ENCODE results near the gene PDXK. TPM values are rescaled to one million over a fixed set of nuclear protein-coding genes. Genes with fewer than 3 reads are reported as not detected.

The PDXK gene
- polyA plus RNA-seq, 3 donors: 128 to 214 (median 210) TPM

DNA sequence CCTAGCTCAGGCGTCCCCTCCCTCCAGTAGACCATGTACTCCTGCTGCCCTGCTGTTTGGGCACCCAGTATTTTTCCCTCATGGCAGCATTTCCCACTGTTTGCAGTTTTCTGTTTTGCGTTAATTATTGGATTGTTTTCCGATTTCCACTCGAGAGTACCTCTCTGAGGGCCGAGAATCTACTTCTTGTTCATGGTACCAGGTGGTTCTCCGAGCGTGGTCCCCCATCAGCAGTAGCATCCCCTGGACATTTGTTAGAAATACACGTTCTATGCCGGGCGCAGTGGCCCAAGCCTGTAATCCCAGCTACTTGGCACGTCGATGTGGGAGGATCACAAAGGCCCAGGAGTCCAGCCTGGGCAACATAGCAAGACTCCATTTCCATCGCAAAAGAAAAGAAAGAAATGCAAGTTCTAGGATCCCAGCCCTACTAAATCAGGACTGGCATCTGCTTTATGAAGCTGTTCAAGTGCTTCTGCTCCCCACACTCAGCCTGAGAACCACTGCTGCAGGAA lies 71.1 kb downstream of the PDXK start:
- H3K27me3 ChIP-seq (ENCODE audit: control insufficient read depth in 2 of 2, insufficient read depth in 2 of 2, low read length in 2 of 2): no peaks in the 10 kb centered on the region
- peaks cover 0 to 34% of the 10 kb centered on the region in 2 donors for H3K36me3 ChIP-seq (replicated peaks in 1 of 2; ENCODE audit: control insufficient read depth in 1 of 2, insufficient read depth in 2 of 2, low read length in 2 of 2)
- Mint-ChIP-seq H3K27ac (peak overlapping the region; percentile 11 to 89 (median 84)), H3K9me3 (peaks cover 0 to 3% (median 0%) of the 10 kb centered on the region in 7 donors), H3K4me1 (peaks cover 18% of the 10 kb centered on the region), H3K27me3 (ENCODE audit: low read depth in 3 of 3) (peaks cover 0 to 4% (median 2%) of the 10 kb centered on the region in 3 donors), H3K4me3 (peak overlapping the region; percentile 86 to 91), H3K36me3 (peaks cover 21 to 33% of the 10 kb centered on the region in 2 donors)
- peak overlapping the region; percentile 87 for H2AFZ ChIP-seq (ENCODE audit: insufficient read depth, low read depth, low read length, poor library complexity, severe bottlenecking)
- H3K4me1 ChIP-seq (ENCODE audit: control insufficient read depth in 1 of 2, insufficient read depth in 2 of 2, low read length in 2 of 2): peaks cover 19 to 21% of the 10 kb centered on the region in 2 donors
- peak overlapping the region; percentile 73 for H3K9ac ChIP-seq (ENCODE audit: insufficient read depth, low read length, poor library complexity, severe bottlenecking)
- H3K4me2 ChIP-seq (replicated peaks; ENCODE audit: extremely low read depth, low read length, poor library complexity, severe bottlenecking): peak overlapping the region; percentile 94
- peaks cover 32% of the 10 kb centered on the region for H4K20me1 ChIP-seq (ENCODE audit: insufficient read depth, low read length)
- H3K4me3 ChIP-seq (replicated peaks in 1 of 3; ENCODE audit: low read depth in 2 of 3, low read length in 3 of 3): peak overlapping the region; percentile 59 to 80 (median 66)
- intact Hi-C loops (cut with micrococcal nuclease): no loop called here
- WGBS (ENCODE audit: insufficient coverage): 18% methylated on average over 13 of the region's 13 CpGs
- no peaks in the 10 kb centered on the region for H3K9me3 ChIP-seq (replicated peaks in 1 of 2; ENCODE audit: control insufficient read depth in 1 of 2, insufficient read depth in 1 of 2, low read length in 2 of 2)
- DNase-seq: no peak
- H3K79me2 ChIP-seq (ENCODE audit: insufficient read depth, low read length): peaks cover 29% of the 10 kb centered on the region
- peak overlapping the region in 1 of 2 donors; percentile 82 for H3K27ac ChIP-seq (ENCODE audit: low read depth in 1 of 2, low read length in 2 of 2)
- TF ChIP-seq, protein P1, sequence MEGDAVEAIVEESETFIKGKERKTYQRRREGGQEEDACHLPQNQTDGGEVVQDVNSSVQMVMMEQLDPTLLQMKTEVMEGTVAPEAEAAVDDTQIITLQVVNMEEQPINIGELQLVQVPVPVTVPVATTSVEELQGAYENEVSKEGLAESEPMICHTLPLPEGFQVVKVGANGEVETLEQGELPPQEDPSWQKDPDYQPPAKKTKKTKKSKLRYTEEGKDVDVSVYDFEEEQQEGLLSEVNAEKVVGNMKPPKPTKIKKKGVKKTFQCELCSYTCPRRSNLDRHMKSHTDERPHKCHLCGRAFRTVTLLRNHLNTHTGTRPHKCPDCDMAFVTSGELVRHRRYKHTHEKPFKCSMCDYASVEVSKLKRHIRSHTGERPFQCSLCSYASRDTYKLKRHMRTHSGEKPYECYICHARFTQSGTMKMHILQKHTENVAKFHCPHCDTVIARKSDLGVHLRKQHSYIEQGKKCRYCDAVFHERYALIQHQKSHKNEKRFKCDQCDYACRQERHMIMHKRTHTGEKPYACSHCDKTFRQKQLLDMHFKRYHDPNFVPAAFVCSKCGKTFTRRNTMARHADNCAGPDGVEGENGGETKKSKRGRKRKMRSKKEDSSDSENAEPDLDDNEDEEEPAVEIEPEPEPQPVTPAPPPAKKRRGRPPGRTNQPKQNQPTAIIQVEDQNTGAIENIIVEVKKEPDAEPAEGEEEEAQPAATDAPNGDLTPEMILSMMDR (IDR thresholded peaks at IDR 0.05): no peak

DNA sequence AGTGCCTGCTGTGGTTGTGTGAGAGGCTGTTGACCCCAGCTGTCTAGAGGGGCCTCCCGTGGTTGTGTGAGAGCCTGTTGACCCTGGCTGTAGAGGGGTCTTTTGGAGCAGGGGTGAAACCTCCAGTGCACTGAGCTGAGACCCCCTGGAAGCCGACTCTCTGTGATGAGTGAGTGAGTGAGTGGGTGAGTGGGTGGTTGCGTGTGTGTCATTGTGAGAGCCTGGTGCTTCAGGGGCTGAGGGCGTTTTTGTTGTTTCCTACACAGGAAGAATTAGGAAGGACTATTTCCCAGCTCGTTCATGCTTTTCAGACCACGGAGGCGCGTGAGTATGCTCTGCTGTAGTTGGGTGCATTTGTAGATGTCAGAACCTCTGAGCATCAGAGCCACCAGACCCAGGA lies 73.5 kb downstream of the PDXK start:
- Mint-ChIP-seq H3K4me3 (no peak overlapping the region), H3K9me3 (peaks cover 0 to 5% (median 0%) of the 10 kb centered on the region in 7 donors), H3K27me3 (ENCODE audit: low read depth in 3 of 3) (no peaks in the 10 kb centered on the region), H3K4me1 (peaks cover 18% of the 10 kb centered on the region), H3K27ac (peak overlapping the region in 2 of 7 donors; percentile 12 to 42), H3K36me3 (peaks cover 37 to 53% of the 10 kb centered on the region in 2 donors)
- Histone ChIP-seq H3K36me3 (replicated peaks in 1 of 2; ENCODE audit: control insufficient read depth in 1 of 2, insufficient read depth in 2 of 2, low read length in 2 of 2) (peaks cover 8 to 57% of the 10 kb centered on the region in 2 donors), H3K27me3 (ENCODE audit: control insufficient read depth in 2 of 2, insufficient read depth in 2 of 2, low read length in 2 of 2) (no peaks in the 10 kb centered on the region), H3K4me3 (replicated peaks in 1 of 3; ENCODE audit: low read depth in 2 of 3, low read length in 3 of 3) (no peak overlapping the region), H2AFZ (ENCODE audit: insufficient read depth, low read depth, low read length, poor library complexity, severe bottlenecking) (no peak overlapping the region), H3K79me2 (ENCODE audit: insufficient read depth, low read length) (peaks cover 29% of the 10 kb centered on the region), H3K9me3 (replicated peaks in 1 of 2; ENCODE audit: control insufficient read depth in 1 of 2, insufficient read depth in 1 of 2, low read length in 2 of 2) (no peaks in the 10 kb centered on the region), H3K4me2 (replicated peaks; ENCODE audit: extremely low read depth, low read length, poor library complexity, severe bottlenecking) (no peak overlapping the region), H4K20me1 (ENCODE audit: insufficient read depth, low read length) (peaks cover 42% of the 10 kb centered on the region), H3K4me1 (ENCODE audit: control insufficient read depth in 1 of 2, insufficient read depth in 2 of 2, low read length in 2 of 2) (peaks cover 19 to 21% of the 10 kb centered on the region in 2 donors), H3K9ac (ENCODE audit: insufficient read depth, low read length, poor library complexity, severe bottlenecking) (no peak overlapping the region), H3K27ac (ENCODE audit: low read depth in 1 of 2, low read length in 2 of 2) (peak overlapping the region in 1 of 2 donors; percentile 18)
- intact Hi-C loops (cut with micrococcal nuclease): no loop called here
- WGBS (ENCODE audit: insufficient coverage): 97% methylated on average over 7 of the region's 8 CpGs
- TF ChIP-seq, protein P1 (IDR thresholded peaks at IDR 0.05): no peak
- no peak for DNase-seq

Measured in CD14-positive monocyte (primary cell).